T-helper 17 cell (primary cell): ENCODE data around the gene HOXB4. TPM values are rescaled to one million over a fixed set of nuclear protein-coding genes. Genes with fewer than 3 reads are reported as not detected.

Experiments
- ATAC-seq: fragments of 150-1000 bp; cut with Tn5 transposase; 2 replicates; pipeline ENCODE4 v1.10.0; 2021; ENCODE audit warnings: mild to moderate bottlenecking, moderate library complexity
- DNase-seq, 3 donors: peaks; one replicate each; pipeline versions ENCODE4 v3.0.0 to v3.0.0-alpha.2; 2020 to 2021
- H3K9me3 ChIP-seq: one replicate; pipeline ENCODE4 v1.7.0; 2013; ENCODE audit warnings: low read length, mild to moderate bottlenecking; ENCODE audit not compliant: control insufficient read depth, poor library complexity, severe bottlenecking
- H3K27ac Mint-ChIP-seq: one replicate; pipeline ENCODE4 v1.8.0; 2022; ENCODE audit warnings: mild to moderate bottlenecking, moderate library complexity, mixed read lengths
- H3K27me3 Mint-ChIP-seq: one replicate; pipeline ENCODE4 v1.8.0; 2022; ENCODE audit warnings: mixed read lengths
- H3K36me3 Mint-ChIP-seq: one replicate; pipeline ENCODE4 v1.8.0; 2022; ENCODE audit warnings: low read depth, mixed read lengths
- H3K4me1 Mint-ChIP-seq: one replicate; pipeline ENCODE4 v1.8.0; 2022; ENCODE audit warnings: mild to moderate bottlenecking, mixed read lengths
- H3K4me3 Mint-ChIP-seq: one replicate; pipeline ENCODE4 v1.8.0; 2022; ENCODE audit warnings: mild to moderate bottlenecking, moderate library complexity, mixed read lengths
- total RNA-seq, 4 donors: library from RNA in 2 of 4; stranded (reverse) in 2 of 4; gene quantifications; one replicate each; pipeline ENCODE4 v1.2.3 and lab custom pipeline; 2022 to 2026

HOXB4 gene
- total RNA-seq, 2 donors from 2014 or later: 0.91 to 1.8 TPM

GRCh38 chr17:48555258-48556228, 22.6 kb downstream of the HOXB4 start:
- Mint-ChIP-seq H3K36me3 (peaks cover 5% of the 10 kb centered on the region), H3K27ac (peak overlapping the region; percentile 77), H3K4me3 (peak overlapping the region; percentile 91), H3K27me3 (peaks cover 34% of the 10 kb centered on the region), H3K4me1 (peaks cover 12% of the 10 kb centered on the region)
- ATAC-seq (peak; percentile 60), DNase-seq (no peak)
- H3K9me3 ChIP-seq: no peaks in the 10 kb centered on the region

GRCh38 chr17:48554412-48555257, 23.5 kb downstream of the HOXB4 start:
- no peak for ATAC-seq
- no peaks in the 10 kb centered on the region for H3K9me3 ChIP-seq
- Mint-ChIP-seq H3K36me3 (peaks cover 5% of the 10 kb centered on the region), H3K27me3 (peaks cover 33% of the 10 kb centered on the region), H3K27ac (peak overlapping the region; percentile 77), H3K4me3 (peak overlapping the region; percentile 91), H3K4me1 (peaks cover 12% of the 10 kb centered on the region)
- no peak for DNase-seq

- no peak for ATAC-seq
- Mint-ChIP-seq H3K4me1 (peaks cover 14% of the 10 kb centered on the region), H3K4me3 (no peak overlapping the region), H3K27me3 (peaks cover 25% of the 10 kb centered on the region), H3K27ac (no peak overlapping the region), H3K36me3 (peaks cover 5% of the 10 kb centered on the region)
- no peak for DNase-seq
- no peaks in the 10 kb centered on the region for H3K9me3 ChIP-seq
These were observed 24.3 kb downstream of the HOXB4 start for GRCh38 chr17:48553826-48554225.

GRCh38 chr17:48553190-48553547, 25.0 kb downstream of the HOXB4 start:
- H3K27ac Mint-ChIP-seq: no peak overlapping the region
- H3K27me3 Mint-ChIP-seq: peaks cover 18% of the 10 kb centered on the region
- H3K4me1 Mint-ChIP-seq: peaks cover 16% of the 10 kb centered on the region
- ATAC-seq (no peak), DNase-seq (no peak)
- peaks cover 2% of the 10 kb centered on the region for H3K36me3 Mint-ChIP-seq
- H3K4me3 Mint-ChIP-seq: no peak overlapping the region
- H3K9me3 ChIP-seq: no peaks in the 10 kb centered on the region

GRCh38 chr17:48552466-48553189, 25.5 kb downstream of the HOXB4 start:
- H3K36me3 Mint-ChIP-seq: peaks cover 2% of the 10 kb centered on the region
- ATAC-seq (no peak), DNase-seq (no peak)
- H3K27me3 Mint-ChIP-seq: peaks cover 15% of the 10 kb centered on the region
- H3K4me3 Mint-ChIP-seq: no peak overlapping the region
- H3K9me3 ChIP-seq: no peaks in the 10 kb centered on the region
- H3K27ac Mint-ChIP-seq: no peak overlapping the region
- H3K4me1 Mint-ChIP-seq: peaks cover 16% of the 10 kb centered on the region

GRCh38 chr17:48551596-48552465, 26.3 kb downstream of the HOXB4 start:
- Mint-ChIP-seq H3K36me3 (peaks cover 2% of the 10 kb centered on the region), H3K4me1 (peaks cover 16% of the 10 kb centered on the region), H3K4me3 (no peak overlapping the region), H3K27ac (no peak overlapping the region), H3K27me3 (peaks cover 13% of the 10 kb centered on the region)
- ATAC-seq (no peak), DNase-seq (no peak)
- H3K9me3 ChIP-seq: no peaks in the 10 kb centered on the region

- H3K27me3 Mint-ChIP-seq: peaks cover 7% of the 10 kb centered on the region
- H3K9me3 ChIP-seq: no peaks in the 10 kb centered on the region
- H3K36me3 Mint-ChIP-seq: peaks cover 2% of the 10 kb centered on the region
- H3K4me3 Mint-ChIP-seq: no peak overlapping the region
- DNase-seq (no peak), ATAC-seq (no peak)
- peaks cover 13% of the 10 kb centered on the region for H3K4me1 Mint-ChIP-seq
- no peak overlapping the region for H3K27ac Mint-ChIP-seq
These were observed 27.0 kb downstream of the HOXB4 start for GRCh38 chr17:48551214-48551555.

- ATAC-seq: no peak
- Mint-ChIP-seq H3K4me1 (peaks cover 15% of the 10 kb centered on the region), H3K27ac (no peak overlapping the region), H3K36me3 (peaks cover 2% of the 10 kb centered on the region), H3K4me3 (no peak overlapping the region), H3K27me3 (peaks cover 6% of the 10 kb centered on the region)
- H3K9me3 ChIP-seq: no peaks in the 10 kb centered on the region
- no peak for DNase-seq
These were observed 27.5 kb downstream of the HOXB4 start for GRCh38 chr17:48550502-48551213.

- ATAC-seq: no peak
These were observed 28.1 kb downstream of the HOXB4 start for GRCh38 chr17:48549914-48550501.

GRCh38 chr17:48549281-48549630, 28.9 kb downstream of the HOXB4 start:
- no peak overlapping the region for H3K4me3 Mint-ChIP-seq
- H3K9me3 ChIP-seq: no peaks in the 10 kb centered on the region
- peaks cover under 1% of the 10 kb centered on the region for H3K27me3 Mint-ChIP-seq
- DNase-seq (no peak), ATAC-seq (no peak)
- H3K4me1 Mint-ChIP-seq: peaks cover 12% of the 10 kb centered on the region
- H3K36me3 Mint-ChIP-seq: no peaks in the 10 kb centered on the region
- no peak overlapping the region for H3K27ac Mint-ChIP-seq

More at GRCh38 chr17:48549914-48550501, 28.1 kb downstream of the HOXB4 start:
- Mint-ChIP-seq H3K36me3 (no peaks in the 10 kb centered on the region), H3K4me3 (no peak overlapping the region), H3K27ac (no peak overlapping the region), H3K27me3 (peaks cover 6% of the 10 kb centered on the region), H3K4me1 (peaks cover 11% of the 10 kb centered on the region)
- DNase-seq: no peak
- no peaks in the 10 kb centered on the region for H3K9me3 ChIP-seq

GRCh38 chr17:48548523-48549280, 29.4 kb downstream of the HOXB4 start:
- H3K4me1 Mint-ChIP-seq: peaks cover 15% of the 10 kb centered on the region
- H3K27ac Mint-ChIP-seq: peak overlapping the region; percentile 98
- no peaks in the 10 kb centered on the region for H3K27me3 Mint-ChIP-seq
- H3K36me3 Mint-ChIP-seq: no peaks in the 10 kb centered on the region
- H3K9me3 ChIP-seq: no peaks in the 10 kb centered on the region
- ATAC-seq (no peak), DNase-seq (no peak)
- peak overlapping the region; percentile 56 for H3K4me3 Mint-ChIP-seq
